ENCODE results near the gene GPR160.

DNA sequence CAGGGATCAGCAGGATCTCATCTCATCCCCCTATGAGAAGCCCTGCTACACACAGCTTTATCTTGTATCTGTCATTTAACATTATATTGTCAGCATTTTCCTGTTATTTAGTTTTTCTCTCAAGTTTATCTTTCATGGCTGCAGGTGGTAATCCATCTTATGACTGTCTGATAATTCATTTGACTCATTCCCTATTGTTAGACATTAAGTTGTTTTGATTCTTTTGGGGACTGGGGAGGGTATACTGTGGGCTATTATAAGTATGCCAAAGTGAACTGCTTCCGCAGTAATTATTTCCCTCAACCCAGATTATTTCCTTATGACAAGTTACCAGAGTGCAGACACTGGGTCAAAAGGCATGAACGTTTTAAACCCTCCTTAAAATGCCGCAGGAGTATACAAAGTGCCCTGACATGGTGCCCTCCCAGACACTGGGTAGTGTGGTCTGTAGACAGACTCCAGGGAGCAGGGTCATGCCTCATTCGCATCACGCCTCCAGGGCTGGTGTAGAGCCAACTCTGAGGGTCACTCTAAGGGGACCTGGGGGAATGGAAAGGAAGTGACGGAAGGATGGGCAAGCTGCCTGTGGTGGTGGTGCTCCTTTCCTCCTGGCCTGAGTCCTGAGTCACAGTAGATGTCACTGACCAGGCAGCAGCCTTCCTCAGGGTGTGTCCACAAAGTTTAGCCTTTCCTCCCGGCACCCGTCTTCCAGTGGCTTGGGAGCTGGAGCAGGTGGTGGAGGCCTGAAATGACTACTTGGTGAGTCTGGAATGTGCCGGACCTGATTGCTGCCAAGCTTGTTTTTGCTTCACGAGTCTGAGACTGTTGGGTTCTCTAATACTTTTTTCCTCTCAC, 11.6 kb downstream of the GPR160 start:
- TF ChIP-seq, protein P1, sequence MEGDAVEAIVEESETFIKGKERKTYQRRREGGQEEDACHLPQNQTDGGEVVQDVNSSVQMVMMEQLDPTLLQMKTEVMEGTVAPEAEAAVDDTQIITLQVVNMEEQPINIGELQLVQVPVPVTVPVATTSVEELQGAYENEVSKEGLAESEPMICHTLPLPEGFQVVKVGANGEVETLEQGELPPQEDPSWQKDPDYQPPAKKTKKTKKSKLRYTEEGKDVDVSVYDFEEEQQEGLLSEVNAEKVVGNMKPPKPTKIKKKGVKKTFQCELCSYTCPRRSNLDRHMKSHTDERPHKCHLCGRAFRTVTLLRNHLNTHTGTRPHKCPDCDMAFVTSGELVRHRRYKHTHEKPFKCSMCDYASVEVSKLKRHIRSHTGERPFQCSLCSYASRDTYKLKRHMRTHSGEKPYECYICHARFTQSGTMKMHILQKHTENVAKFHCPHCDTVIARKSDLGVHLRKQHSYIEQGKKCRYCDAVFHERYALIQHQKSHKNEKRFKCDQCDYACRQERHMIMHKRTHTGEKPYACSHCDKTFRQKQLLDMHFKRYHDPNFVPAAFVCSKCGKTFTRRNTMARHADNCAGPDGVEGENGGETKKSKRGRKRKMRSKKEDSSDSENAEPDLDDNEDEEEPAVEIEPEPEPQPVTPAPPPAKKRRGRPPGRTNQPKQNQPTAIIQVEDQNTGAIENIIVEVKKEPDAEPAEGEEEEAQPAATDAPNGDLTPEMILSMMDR (IDR thresholded peaks at IDR 0.05 in 4 of 5, conservative IDR thresholded peaks at IDR 0.05 in 1 of 5), result no peak
- TF ChIP-seq POLR2A (IDR thresholded peaks at IDR 0.05), result no peak
